BJ (cell line): Measurements from ENCODE around the gene STARD3. TPM values are rescaled to one million over a fixed set of nuclear protein-coding genes. Genes with fewer than 3 reads are reported as not detected.
"Not testable (repeated sequence)": the region's sequence is repeated elsewhere in the genome, so short reads cannot be mapped to it uniquely, and the experiment has no call there.

ENCODE experiments used
- CTCF ChIA-PET: fragments of 350-600 bp; formaldehyde crosslinking; extraction: SDS; loops from one replicate; lab custom pipeline; 2021; ENCODE audit warnings: antibody characterized with exemption, inconsistent platforms; lab: Yijun Ruan, JAX
- POLR2A ChIA-PET: fragments of 300-600 bp; sonication (Branson Sonifier 250); formaldehyde crosslinking; extraction: SDS; loops from one replicate; lab custom pipeline; 2021; ENCODE audit warnings: antibody characterized with exemption; lab: Charles Lee
- DNase-seq: peaks from one replicate; pipeline ENCODE4 v3.0.0-alpha.2; 2011; ENCODE audit warnings: low read depth
- H3K27me3 ChIP-seq: 2 replicates; pipeline ENCODE4 v1.6.0; 2011; ENCODE audit warnings: low read length; ENCODE audit not compliant: control insufficient read depth, insufficient read depth
- H3K36me3 ChIP-seq: 2 replicates; pipeline ENCODE4 v1.5.1; 2011; ENCODE audit warnings: low read length; ENCODE audit not compliant: control insufficient read depth, insufficient read depth
- H3K4me3 ChIP-seq: 2 replicates; pipeline ENCODE4 v1.5.1; 2011; ENCODE audit warnings: low read depth, mild to moderate bottlenecking, control low read depth, low read length
- CTCF ChIP-seq: IDR thresholded peaks from 2 replicates; pipeline ENCODE4 v1.5.1; 2011; ENCODE audit warnings: low read depth, mild to moderate bottlenecking, control low read depth, inconsistent platforms, low read length, moderate library complexity; ENCODE audit not compliant: insufficient read depth
- polyA plus RNA-seq: library from polyadenylated mRNA; depleted of rRNA; stranded (reverse); fragments of >200 nt; gene quantifications from 2 replicates; pipeline ENCODE4 v1.2.3, GENCODE V29; 2011

STARD3 gene
- polyA plus RNA-seq, 1 experiment = 93.8 TPM

DNA sequence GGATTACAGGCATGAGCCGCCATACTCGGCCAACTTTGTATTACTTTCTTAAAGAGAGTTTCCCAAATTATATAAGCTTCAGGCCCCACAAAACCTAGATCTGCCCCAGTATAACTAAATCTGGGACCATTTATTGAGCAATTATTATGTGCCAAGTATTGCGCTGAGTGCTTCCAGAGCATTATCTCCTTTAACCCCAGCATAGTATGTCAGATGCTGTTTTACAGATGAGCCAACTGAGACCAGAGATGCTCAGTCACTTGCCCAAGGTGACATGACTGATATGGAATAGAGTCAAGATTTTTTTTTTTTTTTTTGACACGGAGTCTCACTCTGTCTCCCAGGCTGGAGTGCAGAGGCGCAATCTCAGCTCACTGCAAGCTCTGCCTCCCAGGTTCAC, 61.0 kb downstream of the STARD3 start:
- POLR2A ChIA-PET = no interaction called here
- TF ChIP-seq CTCF = no peak
- H3K36me3 ChIP-seq = no peaks in the 10 kb centered on the region
- no peak overlapping the region for H3K4me3 ChIP-seq
- no peaks in the 10 kb centered on the region for H3K27me3 ChIP-seq
- CTCF ChIA-PET = interaction anchor here (1.5 to 3.2 kb wide), 2 partner anchors 30 to 75 kb away, joined by 4 to 18 read pairs; partner anchors contain the start of gene PNMT
- no peak for DNase-seq

DNA sequence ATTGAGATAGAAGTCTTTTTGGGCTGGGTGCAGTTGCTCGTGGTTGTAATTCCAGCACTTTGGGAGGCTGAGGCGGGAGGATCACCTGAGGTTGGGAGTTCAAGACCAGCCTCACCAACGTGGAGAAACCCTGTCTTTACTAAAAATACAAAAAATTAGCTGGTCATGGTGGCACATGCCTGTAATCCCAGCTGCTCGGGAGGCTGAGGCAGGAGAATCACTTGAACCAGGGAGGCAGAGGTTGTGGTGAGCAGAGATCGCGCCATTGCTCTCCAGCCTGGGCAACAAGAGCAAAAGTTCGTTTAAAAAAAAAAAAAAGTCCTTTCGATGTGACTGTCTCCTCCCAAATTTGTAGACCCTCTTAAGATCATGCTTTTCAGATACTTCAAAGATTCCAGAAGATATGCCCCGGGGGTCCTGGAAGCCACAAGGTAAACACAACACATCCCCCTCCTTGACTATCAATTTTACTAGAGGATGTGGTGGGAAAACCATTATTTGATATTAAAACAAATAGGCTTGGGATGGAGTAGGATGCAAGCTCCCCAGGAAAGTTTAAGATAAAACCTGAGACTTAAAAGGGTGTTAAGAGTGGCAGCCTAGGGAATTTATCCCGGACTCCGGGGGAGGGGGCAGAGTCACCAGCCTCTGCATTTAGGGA, 62.3 kb downstream of the STARD3 start:
- peak overlapping the region; percentile 84 for H3K4me3 ChIP-seq
- H3K27me3 ChIP-seq, H3K36me3 ChIP-seq, DNase-seq: not testable (repeated sequence)
- CTCF ChIA-PET = interaction anchor here (0.5 to 3.2 kb wide), 12 partner anchors 11 to 77 kb away, joined by 3 to 18 read pairs (median 4); partner anchors contain the start of genes MIEN1, PGAP3 and PNMT
- POLR2A ChIA-PET = interaction anchor here (1.7 kb wide), 1 partner anchor 11 kb away, joined by 16 read pairs; the partner anchor contains the start of gene PGAP3

GRCh38 chr17:39699818-39700147, 62.8 kb downstream of the STARD3 start, which contains the start of gene ERBB2:
Gene ERBB2, plus strand, starts transcription at chr17:39700064. Its CDS starts 175 bp downstream, at chr17:39700239.
- Histone ChIP-seq H3K36me3 (no peaks in the 10 kb centered on the region; the same call in 1 of the 2 replicates), H3K4me3 (peak within 1 kb of the TSS; percentile 84), H3K27me3 (no peaks in the 10 kb centered on the region)
- TF ChIP-seq CTCF = no peak
- peak; percentile 33 for DNase-seq
- CTCF ChIA-PET = interaction anchor here (1.0 to 3.2 kb wide), 10 partner anchors 11 to 77 kb away, joined by 3 to 18 read pairs (median 5); partner anchors contain the start of genes MIEN1 and PGAP3
- POLR2A ChIA-PET = interaction anchor here (1.7 kb wide), 1 partner anchor 12 kb away, joined by 16 read pairs; the partner anchor contains the start of gene PGAP3

- DNase-seq = no peak
- ChIA-PET CTCF (interaction anchor here (1.0 to 3.2 kb wide), 12 partner anchors 10 to 78 kb away, joined by 3 to 18 read pairs (median 5); partner anchors contain the start of genes MIEN1 and PGAP3), POLR2A (interaction anchor here (1.7 kb wide), 1 partner anchor 12 kb away, joined by 16 read pairs; the partner anchor contains the start of gene PGAP3)
- Histone ChIP-seq H3K27me3 (no peaks in the 10 kb centered on the region), H3K36me3 (no peaks in the 10 kb centered on the region; the same call in 1 of the 2 replicates), H3K4me3 (peak overlapping the region; percentile 84)
- TF ChIP-seq CTCF = no peak
These were observed 63.4 kb downstream of the STARD3 start for GRCh38 chr17:39700148-39700987.

DNA sequence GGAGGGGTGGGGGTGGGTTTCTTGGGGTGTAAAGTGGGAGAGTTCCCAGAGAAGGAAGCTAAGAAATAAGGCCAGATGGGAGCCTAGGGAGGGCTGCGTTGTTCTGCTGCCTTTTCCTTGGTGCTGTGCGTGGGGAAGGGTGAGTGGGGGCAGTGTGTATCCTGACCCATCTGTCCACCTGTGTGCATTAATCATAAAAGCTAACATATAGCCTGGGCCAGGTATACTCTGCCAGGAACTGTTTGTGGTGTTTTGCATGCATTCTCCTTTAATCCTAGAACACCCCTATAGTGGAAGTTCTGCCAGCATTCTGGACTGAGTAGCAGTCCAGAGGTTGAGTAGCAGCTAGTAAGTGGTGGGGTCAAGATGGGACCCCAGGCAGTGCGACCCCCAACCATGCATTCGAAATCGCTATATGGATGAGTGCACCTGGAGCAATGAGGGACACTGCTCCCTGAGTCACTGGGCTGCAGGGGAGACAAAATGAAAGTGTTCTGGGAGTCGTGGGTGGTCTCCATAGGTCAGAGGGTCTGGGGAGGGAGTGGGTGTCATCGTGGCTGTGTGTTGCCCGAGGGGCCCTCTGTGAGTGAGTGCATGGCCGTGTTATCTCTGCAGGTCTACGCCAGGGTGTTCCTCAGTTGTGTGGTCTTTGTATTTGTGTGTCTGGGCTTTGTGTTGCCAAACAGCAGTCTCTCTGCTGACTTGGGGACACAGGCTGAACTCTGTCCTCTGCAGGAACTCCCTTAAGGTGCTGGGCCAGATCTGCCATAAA, 64.3 kb downstream of the STARD3 start:
- ChIA-PET CTCF (interaction anchor here (1.2 to 3.2 kb wide), 6 partner anchors 28 to 79 kb away, joined by 3 to 18 read pairs (median 6); partner anchors contain the start of gene MIEN1), POLR2A (no interaction called here)
- no peak for DNase-seq
- TF ChIP-seq CTCF = no peak
- Histone ChIP-seq H3K27me3 (no peaks in the 10 kb centered on the region), H3K36me3 (no peaks in the 10 kb centered on the region; the same call in 1 of the 2 replicates), H3K4me3 (peak overlapping the region; percentile 84)
